ENCODE measurements around the gene COPS7A. TPM values are rescaled to one million over a fixed set of nuclear protein-coding genes. Genes with fewer than 3 reads are reported as not detected.

Gene COPS7A
- total RNA-seq, 8 experiments from 2014 or later: 23.0 to 115 (median 44.1) TPM

GRCh38 chr12:6768990-6769389 lies 45.1 kb downstream of the COPS7A start:
- peak overlapping the region; percentile 84 to 96 (median 92) for H3K4me3 ChIP-seq
- in situ Hi-C loops (cut with MboI; ENCODE audit: low pct_unique_long_range_greater_than_20kb in 2 of 9, low sequenced_read_pairs in 9 of 9, unreplicated experiment in 9 of 9): no loop called here
- ATAC-seq (replicated peaks in 6 of 8): peak in 1 of 8 experiments; percentile 0
- H3K27ac ChIP-seq: peak overlapping the region; percentile 95 to 96
- WGBS, 10 experiments: no CpG with 5 or more reads among the region's 6 CpGs
- peaks cover 35 to 44% of the 10 kb centered on the region in 2 donors for H3K4me1 ChIP-seq (replicated peaks in 1 of 2)

- 86 to 100% methylated on average over 1 to 2 of the region's 4 CpGs; no CpG with 5 or more reads in 8 of the 10 experiments for WGBS, 10 experiments
- Histone ChIP-seq H3K4me1 (replicated peaks in 1 of 2) (peaks cover 35 to 45% of the 10 kb centered on the region in 2 donors), H3K4me3 (peak overlapping the region in 1 of 5 donors; percentile 84), H3K27ac (no peak overlapping the region)
- in situ Hi-C loops (cut with MboI; ENCODE audit: low pct_unique_long_range_greater_than_20kb in 2 of 9, low sequenced_read_pairs in 9 of 9, unreplicated experiment in 9 of 9): no loop called here
- no peak for ATAC-seq (replicated peaks in 6 of 8)
Observed at GRCh38 chr12:6769666-6770065, 45.8 kb downstream of the COPS7A start.

GRCh38 chr12:6770094-6770493 lies 46.2 kb downstream of the COPS7A start:
- Histone ChIP-seq H3K4me3 (no peak overlapping the region), H3K4me1 (replicated peaks in 1 of 2) (peaks cover 31 to 41% of the 10 kb centered on the region in 2 donors), H3K27ac (no peak overlapping the region)
- WGBS, 10 experiments: 60 to 96% methylated on average over 1 to 4 of the region's 12 CpGs; no CpG with 5 or more reads in 8 of the 10 experiments
- in situ Hi-C loops (cut with MboI; ENCODE audit: low pct_unique_long_range_greater_than_20kb in 2 of 9, low sequenced_read_pairs in 9 of 9, unreplicated experiment in 9 of 9): no loop called here
- no peak for ATAC-seq (replicated peaks in 6 of 8)

GRCh38 chr12:6770600-6770999 lies 46.8 kb downstream of the COPS7A start:
- ATAC-seq (replicated peaks in 6 of 8): no peak
- H3K27ac ChIP-seq: no peak overlapping the region

GRCh38 chr12:6771091-6771495 lies 47.2 kb downstream of the COPS7A start:
- H3K4me1 ChIP-seq (replicated peaks in 1 of 2): peaks cover 30 to 39% of the 10 kb centered on the region in 2 donors
- ATAC-seq (replicated peaks in 6 of 8): no peak
- no peak overlapping the region for H3K27ac ChIP-seq
- WGBS, 10 experiments: 92 to 100% (median 100%) methylated on average over 2 to 4 of the region's 4 CpGs; no CpG with 5 or more reads in 7 of the 10 experiments
- in situ Hi-C loops (cut with MboI; ENCODE audit: low pct_unique_long_range_greater_than_20kb in 2 of 9, low sequenced_read_pairs in 9 of 9, unreplicated experiment in 9 of 9): no loop called here
- no peak overlapping the region for H3K4me3 ChIP-seq

More at GRCh38 chr12:6770600-6770999, 46.8 kb downstream of the COPS7A start:
- H3K4me3 ChIP-seq: no peak overlapping the region
- in situ Hi-C loops (cut with MboI; ENCODE audit: low pct_unique_long_range_greater_than_20kb in 2 of 9, low sequenced_read_pairs in 9 of 9, unreplicated experiment in 9 of 9): no loop called here
- WGBS, 10 experiments: 20 to 83% (median 80%) methylated on average over 1 of the region's 10 CpGs; no CpG with 5 or more reads in 7 of the 10 experiments
- peaks cover 30 to 39% of the 10 kb centered on the region in 2 donors for H3K4me1 ChIP-seq (replicated peaks in 1 of 2)

- in situ Hi-C loops (cut with MboI; ENCODE audit: low pct_unique_long_range_greater_than_20kb in 2 of 9, low sequenced_read_pairs in 9 of 9, unreplicated experiment in 9 of 9): no loop called here
- Histone ChIP-seq H3K4me3 (no peak overlapping the region), H3K4me1 (replicated peaks in 1 of 2) (peaks cover 30 to 39% of the 10 kb centered on the region in 2 donors), H3K27ac (no peak overlapping the region)
- no peak for ATAC-seq (replicated peaks in 6 of 8)
- WGBS, 10 experiments: 78 to 100% (median 95%) methylated on average over 3 to 10 of the region's 12 CpGs
Observed at GRCh38 chr12:6771509-6772330, 47.9 kb downstream of the COPS7A start.

GRCh38 chr12:6772331-6772695 lies 48.5 kb downstream of the COPS7A start, which contains the start of gene LAG3:
LAG3 (plus strand) TSS chr12:6772520; CDS start chr12:6772853, 333 bp downstream.
- in situ Hi-C loops (cut with MboI; ENCODE audit: low pct_unique_long_range_greater_than_20kb in 2 of 9, low sequenced_read_pairs in 9 of 9, unreplicated experiment in 9 of 9): no loop called here
- no peak within 1 kb of the TSS for H3K27ac ChIP-seq
- WGBS, 10 experiments: 50% methylated on average over 2 of the region's 15 CpGs; no CpG with 5 or more reads in 9 of the 10 experiments
- H3K4me3 ChIP-seq: no peak within 1 kb of the TSS
- H3K4me1 ChIP-seq (replicated peaks in 1 of 2): peaks cover 30 to 39% of the 10 kb centered on the region in 2 donors
- ATAC-seq (replicated peaks in 6 of 8): no peak

- Histone ChIP-seq H3K4me3 (peak overlapping the region in 1 of 5 donors; percentile 7), H3K27ac (no peak overlapping the region), H3K4me1 (replicated peaks in 1 of 2) (peaks cover 35 to 44% of the 10 kb centered on the region in 2 donors)
- in situ Hi-C loops (cut with MboI; ENCODE audit: low pct_unique_long_range_greater_than_20kb in 2 of 9, low sequenced_read_pairs in 9 of 9, unreplicated experiment in 9 of 9): no loop called here
- 50 to 100% (median 85%) methylated on average over 1 to 8 of the region's 21 CpGs; no CpG with 5 or more reads in 4 of the 10 experiments for WGBS, 10 experiments
- peak in 3 of 8 experiments; percentile 2 to 4 (median 3) for ATAC-seq (replicated peaks in 6 of 8)
Observed at GRCh38 chr12:6772726-6773589, 49.1 kb downstream of the COPS7A start.

GRCh38 chr12:6773590-6774351 lies 49.9 kb downstream of the COPS7A start:
- Histone ChIP-seq H3K4me1 (replicated peaks in 1 of 2) (peaks cover 42 to 52% of the 10 kb centered on the region in 2 donors), H3K27ac (no peak overlapping the region), H3K4me3 (peak overlapping the region in 4 of 5 donors; percentile 7 to 19 (median 11))
- 100% methylated on average over 2 of the region's 60 CpGs; no CpG with 5 or more reads in 9 of the 10 experiments for WGBS, 10 experiments
- ATAC-seq (replicated peaks in 6 of 8): peak in 5 of 8 experiments; percentile 12 to 44 (median 37)
- in situ Hi-C loops (cut with MboI; ENCODE audit: low pct_unique_long_range_greater_than_20kb in 2 of 9, low sequenced_read_pairs in 9 of 9, unreplicated experiment in 9 of 9): no loop called here

GRCh38 chr12:6774499-6775062 lies 50.7 kb downstream of the COPS7A start:
- no peak for ATAC-seq (replicated peaks in 6 of 8)
- 40 to 100% (median 96%) methylated on average over 1 to 5 of the region's 15 CpGs; no CpG with 5 or more reads in 3 of the 10 experiments for WGBS, 10 experiments
- in situ Hi-C loops (cut with MboI; ENCODE audit: low pct_unique_long_range_greater_than_20kb in 2 of 9, low sequenced_read_pairs in 9 of 9, unreplicated experiment in 9 of 9): no loop called here
- H3K4me3 ChIP-seq: no peak overlapping the region
- no peak overlapping the region for H3K27ac ChIP-seq
- H3K4me1 ChIP-seq (replicated peaks in 1 of 2): peaks cover 43 to 54% of the 10 kb centered on the region in 2 donors

- WGBS, 10 experiments: 68 to 100% (median 88%) methylated on average over 1 to 12 of the region's 16 CpGs
- Histone ChIP-seq H3K4me3 (no peak overlapping the region), H3K27ac (no peak overlapping the region), H3K4me1 (replicated peaks in 1 of 2) (peaks cover 40 to 52% of the 10 kb centered on the region in 2 donors)
- ATAC-seq (replicated peaks in 6 of 8): no peak
- in situ Hi-C loops (cut with MboI; ENCODE audit: low pct_unique_long_range_greater_than_20kb in 2 of 9, low sequenced_read_pairs in 9 of 9, unreplicated experiment in 9 of 9): no loop called here
Observed at GRCh38 chr12:6775185-6776174, 51.6 kb downstream of the COPS7A start.

Data from motor neuron (in vitro differentiated cells).